ENCODE data around the gene STK39. TPM values are rescaled to one million over a fixed set of nuclear protein-coding genes. Genes with fewer than 3 reads are reported as not detected.

Gene STK39
- total RNA-seq, 1 donor from 2014 or later: 26.9 TPM

GRCh38 chr2:168060986-168061750, 186.2 kb downstream of the STK39 start:
- no peak overlapping the region for H3K4me3 Mint-ChIP-seq (ENCODE audit: unreplicated experiment)
- DNase-seq (ENCODE audit: extremely low spot score, unreplicated experiment): no peak
- H3K36me3 Mint-ChIP-seq (ENCODE audit: unreplicated experiment): peaks cover 14% of the 10 kb centered on the region
- peak overlapping the region; percentile 74 for H3K27ac Mint-ChIP-seq (ENCODE audit: unreplicated experiment)
- no peaks in the 10 kb centered on the region for H3K27me3 Mint-ChIP-seq (ENCODE audit: unreplicated experiment)
- no peaks in the 10 kb centered on the region for H3K9me3 Mint-ChIP-seq (ENCODE audit: unreplicated experiment)
- peaks cover 28% of the 10 kb centered on the region for H3K4me1 Mint-ChIP-seq (ENCODE audit: unreplicated experiment)
- TF ChIP-seq CTCF (IDR thresholded peaks at IDR 0.05): no peak

- Mint-ChIP-seq H3K4me3 (ENCODE audit: unreplicated experiment) (no peak overlapping the region), H3K27me3 (ENCODE audit: unreplicated experiment) (no peaks in the 10 kb centered on the region), H3K4me1 (ENCODE audit: unreplicated experiment) (peaks cover 26% of the 10 kb centered on the region), H3K36me3 (ENCODE audit: unreplicated experiment) (peaks cover 12% of the 10 kb centered on the region), H3K9me3 (ENCODE audit: unreplicated experiment) (no peaks in the 10 kb centered on the region), H3K27ac (ENCODE audit: unreplicated experiment) (peak overlapping the region; percentile 74)
- no peak for TF ChIP-seq CTCF (IDR thresholded peaks at IDR 0.05)
- DNase-seq (ENCODE audit: extremely low spot score, unreplicated experiment): no peak
Observed at GRCh38 chr2:168059758-168060157, 187.6 kb downstream of the STK39 start.

- Mint-ChIP-seq H3K36me3 (ENCODE audit: unreplicated experiment) (peaks cover 15% of the 10 kb centered on the region), H3K4me1 (ENCODE audit: unreplicated experiment) (peaks cover 22% of the 10 kb centered on the region), H3K27me3 (ENCODE audit: unreplicated experiment) (no peaks in the 10 kb centered on the region), H3K27ac (ENCODE audit: unreplicated experiment) (no peak overlapping the region), H3K9me3 (ENCODE audit: unreplicated experiment) (no peaks in the 10 kb centered on the region), H3K4me3 (ENCODE audit: unreplicated experiment) (no peak overlapping the region)
- DNase-seq (ENCODE audit: extremely low spot score, unreplicated experiment): no peak
- no peak for TF ChIP-seq CTCF (IDR thresholded peaks at IDR 0.05)
Observed at GRCh38 chr2:168058675-168059074, 188.7 kb downstream of the STK39 start.

- Mint-ChIP-seq H3K9me3 (ENCODE audit: unreplicated experiment) (no peaks in the 10 kb centered on the region), H3K27me3 (ENCODE audit: unreplicated experiment) (no peaks in the 10 kb centered on the region), H3K27ac (ENCODE audit: unreplicated experiment) (no peak overlapping the region), H3K4me3 (ENCODE audit: unreplicated experiment) (no peak overlapping the region), H3K36me3 (ENCODE audit: unreplicated experiment) (peaks cover 9% of the 10 kb centered on the region), H3K4me1 (ENCODE audit: unreplicated experiment) (peaks cover 19% of the 10 kb centered on the region)
- no peak for DNase-seq (ENCODE audit: extremely low spot score, unreplicated experiment)
- no peak for TF ChIP-seq CTCF (IDR thresholded peaks at IDR 0.05)
Observed at GRCh38 chr2:168056242-168056787, 191.1 kb downstream of the STK39 start.

GRCh38 chr2:168054657-168055056, 192.7 kb downstream of the STK39 start:
- no peaks in the 10 kb centered on the region for H3K9me3 Mint-ChIP-seq (ENCODE audit: unreplicated experiment)
- DNase-seq (ENCODE audit: extremely low spot score, unreplicated experiment): no peak
- H3K4me1 Mint-ChIP-seq (ENCODE audit: unreplicated experiment): peaks cover 9% of the 10 kb centered on the region
- TF ChIP-seq CTCF (IDR thresholded peaks at IDR 0.05): no peak
- H3K27me3 Mint-ChIP-seq (ENCODE audit: unreplicated experiment): no peaks in the 10 kb centered on the region
- H3K27ac Mint-ChIP-seq (ENCODE audit: unreplicated experiment): no peak overlapping the region
- H3K4me3 Mint-ChIP-seq (ENCODE audit: unreplicated experiment): no peak overlapping the region
- H3K36me3 Mint-ChIP-seq (ENCODE audit: unreplicated experiment): peaks cover 8% of the 10 kb centered on the region
